ENCODE data around the gene UBALD2. TPM values are rescaled to one million over a fixed set of nuclear protein-coding genes. Genes with fewer than 3 reads are reported as not detected.
A peak's percentile ranks its signal among the peaks of the same experiment; 100 is the strongest.

The UBALD2 gene
- total RNA-seq, 1 donor from 2014 or later = 46.9 TPM

DNA sequence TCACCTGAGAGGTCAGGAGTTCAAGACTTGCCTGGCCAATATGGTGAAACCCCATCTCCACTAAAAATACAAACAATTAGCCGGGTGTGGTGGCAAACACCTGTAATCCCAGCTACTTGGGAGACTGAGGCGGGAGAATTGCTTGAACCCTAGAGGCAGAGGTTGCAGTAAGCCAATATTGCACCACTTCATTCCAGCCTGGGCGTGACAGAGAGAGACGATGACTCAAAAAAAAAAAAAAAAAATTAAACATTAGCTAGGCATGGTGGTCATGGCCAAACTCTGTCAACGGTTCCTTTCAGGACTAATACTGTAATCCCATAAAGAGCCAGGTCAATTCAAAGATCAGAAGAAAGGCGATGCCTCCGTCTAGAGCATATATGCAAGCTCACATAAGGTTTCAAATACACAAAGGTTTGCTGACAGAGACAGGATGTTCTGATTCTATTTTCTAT is 27.3 kb upstream of the UBALD2 start:
- TF ChIP-seq, protein P1, sequence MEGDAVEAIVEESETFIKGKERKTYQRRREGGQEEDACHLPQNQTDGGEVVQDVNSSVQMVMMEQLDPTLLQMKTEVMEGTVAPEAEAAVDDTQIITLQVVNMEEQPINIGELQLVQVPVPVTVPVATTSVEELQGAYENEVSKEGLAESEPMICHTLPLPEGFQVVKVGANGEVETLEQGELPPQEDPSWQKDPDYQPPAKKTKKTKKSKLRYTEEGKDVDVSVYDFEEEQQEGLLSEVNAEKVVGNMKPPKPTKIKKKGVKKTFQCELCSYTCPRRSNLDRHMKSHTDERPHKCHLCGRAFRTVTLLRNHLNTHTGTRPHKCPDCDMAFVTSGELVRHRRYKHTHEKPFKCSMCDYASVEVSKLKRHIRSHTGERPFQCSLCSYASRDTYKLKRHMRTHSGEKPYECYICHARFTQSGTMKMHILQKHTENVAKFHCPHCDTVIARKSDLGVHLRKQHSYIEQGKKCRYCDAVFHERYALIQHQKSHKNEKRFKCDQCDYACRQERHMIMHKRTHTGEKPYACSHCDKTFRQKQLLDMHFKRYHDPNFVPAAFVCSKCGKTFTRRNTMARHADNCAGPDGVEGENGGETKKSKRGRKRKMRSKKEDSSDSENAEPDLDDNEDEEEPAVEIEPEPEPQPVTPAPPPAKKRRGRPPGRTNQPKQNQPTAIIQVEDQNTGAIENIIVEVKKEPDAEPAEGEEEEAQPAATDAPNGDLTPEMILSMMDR (conservative IDR thresholded peaks at IDR 0.05) = no peak
- Mint-ChIP-seq H3K36me3 (no peaks in the 10 kb centered on the region), H3K4me1 (ENCODE audit: unreplicated experiment) (peaks cover 21% of the 10 kb centered on the region), H3K4me3 (peak overlapping the region; percentile 73), H3K27me3 (peaks cover 10% of the 10 kb centered on the region), H3K27ac (no peak overlapping the region), H3K9me3 (no peaks in the 10 kb centered on the region)
- DNase-seq (ENCODE audit: extremely low spot score, unreplicated experiment) = no peak

DNA sequence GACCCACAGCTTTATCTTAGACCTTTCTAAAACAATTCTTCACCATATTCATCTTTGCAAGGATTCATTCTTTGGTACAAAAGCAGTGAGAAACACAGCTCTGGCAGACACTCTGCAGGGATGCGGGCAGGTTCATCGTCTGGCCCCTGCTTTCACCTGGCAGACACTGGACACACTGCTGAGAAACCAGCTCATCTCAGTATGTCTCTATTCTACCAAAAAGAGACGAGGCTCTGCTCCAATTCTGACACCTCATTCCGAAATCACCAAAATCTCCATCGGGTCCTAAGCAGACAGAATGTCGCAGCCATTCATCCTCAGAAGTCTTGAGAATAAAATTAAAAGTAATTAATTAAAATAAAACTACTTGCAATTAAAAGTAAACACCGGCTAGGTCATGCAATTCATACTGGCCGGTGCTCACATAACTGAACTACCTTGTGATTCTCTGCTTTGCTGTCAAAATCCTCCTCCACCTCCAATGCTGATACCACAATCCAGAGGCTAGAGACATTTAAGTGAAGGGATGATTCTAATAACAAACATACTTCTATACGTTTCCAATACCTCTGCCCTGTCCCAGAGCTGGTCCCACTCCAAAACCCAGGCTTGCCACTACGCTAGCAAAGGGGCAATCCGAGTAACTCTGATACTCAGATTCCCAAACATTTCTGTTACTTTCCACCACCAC is 26.2 kb upstream of the UBALD2 start:
- Mint-ChIP-seq H3K27me3 (peaks cover 13% of the 10 kb centered on the region), H3K9me3 (no peaks in the 10 kb centered on the region), H3K4me1 (ENCODE audit: unreplicated experiment) (peaks cover 32% of the 10 kb centered on the region), H3K27ac (peak overlapping the region; percentile 69), H3K36me3 (no peaks in the 10 kb centered on the region), H3K4me3 (peak overlapping the region; percentile 83)
- TF ChIP-seq, protein P1 (conservative IDR thresholded peaks at IDR 0.05) = no peak
- DNase-seq (ENCODE audit: extremely low spot score, unreplicated experiment) = no peak

DNA sequence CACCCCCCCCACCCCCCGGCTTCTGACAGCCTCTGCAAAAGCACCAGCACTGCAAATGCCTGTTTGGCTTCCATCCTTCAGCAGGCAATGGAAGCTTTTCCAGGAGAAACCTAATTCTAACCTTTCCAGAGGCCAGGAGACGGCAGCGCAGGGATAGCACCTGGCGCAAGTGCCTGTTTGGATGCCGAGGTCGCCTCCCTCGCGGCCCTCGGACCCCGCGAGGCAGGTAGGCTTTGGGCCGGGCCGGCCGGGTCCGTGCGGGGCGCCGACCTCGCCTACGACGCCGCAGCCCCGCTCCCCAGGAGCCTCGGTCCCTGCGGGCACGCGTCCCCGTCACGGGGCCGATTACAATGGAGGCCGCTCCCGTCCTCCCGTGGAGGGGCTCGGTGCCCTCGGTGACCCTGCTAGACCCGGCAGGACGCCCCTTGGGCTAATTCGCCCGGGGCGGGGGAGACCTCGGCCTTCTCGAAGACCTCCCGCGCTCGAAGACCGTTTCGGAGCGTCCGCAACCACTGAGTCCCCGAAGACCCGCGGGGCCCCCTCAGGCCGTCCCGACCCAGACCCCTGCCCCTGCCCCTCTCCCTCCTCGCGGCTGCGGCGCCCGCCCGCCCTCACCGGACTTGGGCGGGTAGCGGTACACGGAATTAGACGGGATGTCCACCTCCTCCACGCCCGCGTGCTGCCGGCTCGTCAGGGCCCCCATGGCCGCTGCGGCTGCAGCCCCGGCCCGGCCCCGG is 25.4 kb upstream of the UBALD2 start:
- H3K27me3 Mint-ChIP-seq = peaks cover 13% of the 10 kb centered on the region
- H3K4me1 Mint-ChIP-seq (ENCODE audit: unreplicated experiment) = peaks cover 36% of the 10 kb centered on the region
- TF ChIP-seq, protein P1 (conservative IDR thresholded peaks at IDR 0.05) = no peak
- peak; percentile 70 for DNase-seq (ENCODE audit: extremely low spot score, unreplicated experiment)
- no peaks in the 10 kb centered on the region for H3K36me3 Mint-ChIP-seq
- peak overlapping the region; percentile 83 for H3K4me3 Mint-ChIP-seq
- H3K9me3 Mint-ChIP-seq = no peaks in the 10 kb centered on the region
- H3K27ac Mint-ChIP-seq = peak overlapping the region; percentile 69

DNA sequence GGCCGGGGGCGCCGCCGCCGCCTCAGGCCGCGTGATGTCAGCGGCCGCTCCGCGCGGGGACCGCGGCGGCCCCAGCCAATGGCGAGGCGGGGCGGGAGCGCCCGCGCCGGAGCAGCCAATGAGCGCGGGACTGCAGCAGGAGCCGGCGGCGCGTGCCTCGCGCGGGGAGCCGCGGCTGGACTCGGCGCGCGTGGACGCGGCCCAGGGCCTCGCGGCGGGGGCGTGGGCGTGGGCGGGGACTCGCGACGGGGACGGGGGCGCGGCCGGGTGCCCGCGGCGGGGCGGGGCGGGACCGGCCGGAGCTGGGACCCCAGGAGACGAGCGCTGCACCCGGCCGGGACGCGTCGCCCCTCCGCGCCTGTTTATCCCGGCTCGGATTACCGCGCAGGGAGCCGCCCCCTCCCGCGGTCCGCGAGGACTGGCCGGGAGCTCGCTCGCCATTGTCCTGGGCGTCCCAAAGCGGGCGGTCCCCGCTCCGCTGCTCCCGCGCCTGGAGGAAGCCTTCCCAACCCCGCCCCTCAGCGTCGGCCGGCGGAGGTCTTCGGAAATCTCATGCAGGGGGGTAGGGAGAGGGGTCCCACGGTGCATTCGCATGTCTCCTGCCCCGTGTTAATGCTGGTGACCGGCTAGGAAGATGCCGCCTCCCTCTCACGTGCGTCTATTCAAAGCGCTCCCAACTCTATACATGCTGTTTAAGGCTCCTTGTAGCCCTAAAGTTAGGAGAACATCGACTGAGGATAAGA is 24.5 kb upstream of the UBALD2 start, which contains the start of gene RNF157:
Gene RNF157, minus strand, starts transcription at position 33 of the 743 bp plus-strand sequence. CDS start 253 bp downstream, outside the sequence.
- Mint-ChIP-seq H3K4me1 (ENCODE audit: unreplicated experiment) (peaks cover 36% of the 10 kb centered on the region), H3K4me3 (peak within 1 kb of the TSS; percentile 88)
- TF ChIP-seq, protein P1 (conservative IDR thresholded peaks at IDR 0.05) = no peak

DNA sequence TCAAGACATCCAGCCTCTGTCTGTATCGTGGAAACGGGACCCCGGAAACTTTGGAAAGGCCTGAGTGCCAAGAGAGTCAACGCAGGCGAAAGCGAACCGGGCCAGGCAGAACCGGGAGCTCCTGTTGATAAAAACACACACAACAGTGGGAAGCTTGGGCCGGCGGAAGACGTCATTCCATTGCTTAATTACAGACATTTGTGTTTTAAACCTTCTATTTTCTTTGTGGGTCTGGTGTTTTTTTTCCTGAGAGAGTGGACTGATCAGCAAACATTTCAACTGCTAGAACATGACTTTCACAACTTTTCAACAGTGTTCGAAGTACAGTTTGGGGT is 24.0 kb upstream of the UBALD2 start:
- H3K36me3 Mint-ChIP-seq = no peaks in the 10 kb centered on the region
- peaks cover 13% of the 10 kb centered on the region for H3K27me3 Mint-ChIP-seq
- H3K9me3 Mint-ChIP-seq = no peaks in the 10 kb centered on the region
- no peak for DNase-seq (ENCODE audit: extremely low spot score, unreplicated experiment)
- TF ChIP-seq, protein P1 (conservative IDR thresholded peaks at IDR 0.05) = no peak
- peak overlapping the region; percentile 88 for H3K4me3 Mint-ChIP-seq
- peaks cover 40% of the 10 kb centered on the region for H3K4me1 Mint-ChIP-seq (ENCODE audit: unreplicated experiment)
- peak overlapping the region; percentile 76 for H3K27ac Mint-ChIP-seq

More for the DNA sequence above, 24.5 kb upstream of the UBALD2 start, which contains the start of gene RNF157:
- DNase-seq (ENCODE audit: extremely low spot score, unreplicated experiment) = peak; percentile 77
- no peaks in the 10 kb centered on the region for H3K36me3 Mint-ChIP-seq
- H3K27ac Mint-ChIP-seq = peak within 1 kb of the TSS; percentile 76
- H3K27me3 Mint-ChIP-seq = peaks cover 13% of the 10 kb centered on the region
- no peaks in the 10 kb centered on the region for H3K9me3 Mint-ChIP-seq
